WTC11 (cell line): ENCODE results near the gene GRM5. TPM values are rescaled to one million over a fixed set of nuclear protein-coding genes. Genes with fewer than 3 reads are reported as not detected.
A peak's percentile ranks its signal among the peaks of the same experiment; 100 is the strongest.
"Not testable (repeated sequence)": the region's sequence is repeated elsewhere in the genome, so short reads cannot be mapped to it uniquely, and the experiment has no call there.

Source experiments
- ATAC-seq: fragments of 200-7000 bp; cut with Tn5 transposase; 2 replicates; pipeline ENCODE4 v1.10.0; 2021; ENCODE audit warnings: mild to moderate bottlenecking, moderate library complexity
- CTCF ChIA-PET: fragments of 300-600 bp; sonication (Branson Sonifier 250); formaldehyde crosslinking; loops from one replicate; lab custom pipeline; 2021; ENCODE audit warnings: antibody characterized with exemption; lab: Charles Lee
- POLR2A ChIA-PET: fragments of 350-600 bp; sonication (Branson Sonifier 250); formaldehyde crosslinking; loops from one replicate; lab custom pipeline; 2021; ENCODE audit warnings: antibody characterized with exemption; lab: Charles Lee
- DNase-seq: peaks from one replicate; pipeline ENCODE4 v3.0.0; 2021; ENCODE audit warnings: low spot score
- H3K27ac Mint-ChIP-seq: 2 replicates; pipeline ENCODE4 v1.8.0; 2021; ENCODE audit warnings: mixed read lengths
- H3K27me3 Mint-ChIP-seq: 2 replicates; pipeline ENCODE4 v1.8.0; 2021; ENCODE audit warnings: low read depth, mild to moderate bottlenecking, moderate library complexity, mixed read lengths
- H3K36me3 Mint-ChIP-seq: 2 replicates; pipeline ENCODE4 v1.8.0; 2021; ENCODE audit warnings: mixed read lengths
- H3K4me1 Mint-ChIP-seq: 2 replicates; pipeline ENCODE4 v1.8.0; 2022; ENCODE audit warnings: mixed read lengths
- H3K4me3 Mint-ChIP-seq: 2 replicates; pipeline ENCODE4 v1.8.0; 2021; ENCODE audit warnings: mild to moderate bottlenecking, moderate library complexity, mixed read lengths
- H3K9me3 Mint-ChIP-seq: 2 replicates; pipeline ENCODE4 v1.8.0; 2021; ENCODE audit warnings: mixed read lengths
- ATF6 ChIP-seq: sonication (generic); formaldehyde crosslinking; IDR thresholded peaks from 2 replicates; pipeline ENCODE4 v1.8.1; 2023; ENCODE audit warnings: mild to moderate bottlenecking, missing genetic modification reagents
- CTCF ChIP-seq: fragments of 200-600 bp; IDR thresholded peaks from 2 replicates; pipeline ENCODE4 v1.8.0; 2022; ENCODE audit warnings: antibody characterized with exemption
- E2F1 ChIP-seq: sonication (generic); formaldehyde crosslinking; IDR thresholded peaks from 2 replicates; pipeline ENCODE4 v1.8.0; 2022; ENCODE audit warnings: mild to moderate bottlenecking, missing genetic modification reagents
- ELF4 ChIP-seq: sonication (generic); formaldehyde crosslinking; IDR thresholded peaks from 2 replicates; pipeline ENCODE4 v1.8.1; 2022; ENCODE audit warnings: low read depth, mild to moderate bottlenecking, moderate library complexity, missing genetic modification reagents
- EMX1 ChIP-seq: fragments of 250-450 bp; sonication (Bioruptor Pico); IDR thresholded peaks from 2 replicates; pipeline ENCODE4 v1.8.0; 2021; ENCODE audit warnings: mild to moderate bottlenecking
- FOXK1 ChIP-seq: sonication (generic); formaldehyde crosslinking; IDR thresholded peaks from 2 replicates; pipeline ENCODE4 v1.8.0; 2022; ENCODE audit warnings: mild to moderate bottlenecking, moderate library complexity, missing genetic modification reagents
- FOXP4 ChIP-seq: sonication (generic); formaldehyde crosslinking; IDR thresholded peaks from 2 replicates; pipeline ENCODE4 v1.8.0; 2022; ENCODE audit warnings: mild to moderate bottlenecking, missing genetic modification reagents
- MAX ChIP-seq: sonication (generic); formaldehyde crosslinking; IDR thresholded peaks from 2 replicates; pipeline ENCODE4 v1.8.0; 2022; ENCODE audit warnings: mild to moderate bottlenecking, missing genetic modification reagents
- MLX ChIP-seq: sonication (generic); formaldehyde crosslinking; IDR thresholded peaks from 2 replicates; pipeline ENCODE4 v1.8.1; 2023; ENCODE audit warnings: mild to moderate bottlenecking, missing genetic modification reagents, moderate library complexity
- SP1 ChIP-seq: sonication (generic); formaldehyde crosslinking; conservative IDR thresholded peaks from 2 replicates; pipeline ENCODE4 v1.8.1; 2022; ENCODE audit warnings: missing genetic modification reagents
- STAT6 ChIP-seq: sonication (generic); formaldehyde crosslinking; conservative IDR thresholded peaks from 2 replicates; pipeline ENCODE4 v1.8.1; 2023; ENCODE audit warnings: mild to moderate bottlenecking, low read depth, missing genetic modification reagents, moderate library complexity
- ZNF138 ChIP-seq: sonication (generic); formaldehyde crosslinking; conservative IDR thresholded peaks from 2 replicates; pipeline ENCODE4 v1.8.1; 2022; ENCODE audit warnings: mild to moderate bottlenecking, moderate library complexity, missing genetic modification reagents
- ZNF317 ChIP-seq: sonication (generic); formaldehyde crosslinking; IDR thresholded peaks from 2 replicates; pipeline ENCODE4 v1.8.1; 2023; ENCODE audit warnings: low read depth, mild to moderate bottlenecking, moderate library complexity, missing genetic modification reagents, borderline replicate concordance
- total RNA-seq: library from RNA; stranded (reverse); gene quantifications from 3 replicates; pipeline ENCODE4 v1.2.3, GENCODE V29; 2021

GRM5 gene
- total RNA-seq, 1 experiment from 2014 or later, result 0.13 TPM

GRCh38 chr11:88909500-88909899 is 156.3 kb downstream of the GRM5 start (continued):
- TF ChIP-seq EMX1 (CRISPR knock-in tag) (no peak), STAT6 (CRISPR knock-in tag) (no peak), FOXP4 (no peak), ELF4 (CRISPR knock-in tag) (no peak)

GRCh38 chr11:88901436-88901835 is 164.3 kb downstream of the GRM5 start:
- H3K4me1 Mint-ChIP-seq, H3K4me3 Mint-ChIP-seq, H3K36me3 Mint-ChIP-seq, H3K27me3 Mint-ChIP-seq, ATAC-seq, CTCF ChIA-PET, POLR2A ChIA-PET, H3K9me3 Mint-ChIP-seq, H3K27ac Mint-ChIP-seq, DNase-seq: not testable (repeated sequence)

- H3K27me3 Mint-ChIP-seq, H3K4me3 Mint-ChIP-seq, DNase-seq, H3K27ac Mint-ChIP-seq, H3K4me1 Mint-ChIP-seq, CTCF ChIA-PET, POLR2A ChIA-PET, ATAC-seq: not testable (repeated sequence)
- Mint-ChIP-seq H3K36me3 (peaks cover 41% of the 10 kb centered on the region), H3K9me3 (peaks cover 66% of the 10 kb centered on the region)
Observed at GRCh38 chr11:88888855-88889254, 176.9 kb downstream of the GRM5 start.

GRCh38 chr11:88886796-88887195 is 179.0 kb downstream of the GRM5 start:
- ATAC-seq (peak; percentile 77), DNase-seq (peak; percentile 57)
- no peaks in the 10 kb centered on the region for H3K4me1 Mint-ChIP-seq
- H3K27ac Mint-ChIP-seq, result no peak overlapping the region
- peak; percentile 45 for TF ChIP-seq CTCF
- TF ChIP-seq ZNF138 (CRISPR knock-in tag), result no peak
- no peaks in the 10 kb centered on the region for H3K27me3 Mint-ChIP-seq
- ChIA-PET POLR2A (no interaction called here), CTCF (interaction anchor here (0.6 to 1.2 kb wide), 7 partner anchors 221 to 870 kb away, joined by 3 to 7 read pairs (median 3); no protein-coding TSS in a partner anchor)
- H3K9me3 Mint-ChIP-seq, result peaks cover 64% of the 10 kb centered on the region
- no peak overlapping the region for H3K4me3 Mint-ChIP-seq
- peaks cover 42% of the 10 kb centered on the region for H3K36me3 Mint-ChIP-seq

- H3K4me1 Mint-ChIP-seq, H3K4me3 Mint-ChIP-seq, DNase-seq, CTCF ChIA-PET, POLR2A ChIA-PET, ATAC-seq, H3K27me3 Mint-ChIP-seq, H3K27ac Mint-ChIP-seq: not testable (repeated sequence)
- H3K9me3 Mint-ChIP-seq, result peaks cover 41% of the 10 kb centered on the region
- peaks cover 34% of the 10 kb centered on the region for H3K36me3 Mint-ChIP-seq
Observed at GRCh38 chr11:88882800-88883199, 183.0 kb downstream of the GRM5 start.

GRCh38 chr11:88861618-88862017 is 204.2 kb downstream of the GRM5 start:
- H3K4me3 Mint-ChIP-seq, result no peak overlapping the region
- peaks cover 8% of the 10 kb centered on the region for H3K4me1 Mint-ChIP-seq
- H3K36me3 Mint-ChIP-seq, result no peaks in the 10 kb centered on the region
- CTCF ChIA-PET, result no interaction called here
- no peak overlapping the region for H3K27ac Mint-ChIP-seq
- peaks cover 6% of the 10 kb centered on the region for H3K9me3 Mint-ChIP-seq
- ATAC-seq (no peak), DNase-seq (no peak)
- POLR2A ChIA-PET, result no interaction called here
- H3K27me3 Mint-ChIP-seq, result no peaks in the 10 kb centered on the region
- TF ChIP-seq SP1 (CRISPR knock-in tag) (no peak), ATF6 (CRISPR knock-in tag) (no peak), ZNF317 (CRISPR knock-in tag) (no peak), FOXK1 (CRISPR knock-in tag) (no peak), MAX (CRISPR knock-in tag) (no peak), MLX (no peak), E2F1 (no peak)
